Activated CD4-positive, alpha-beta memory T cell treated with anti-CD3 and anti-CD28 coated beads, Interleukin-2, amount 10 ng/mL, durations not matched to agents 7 days and 5 days (primary cell): Measurements from ENCODE around the gene BUB3. TPM values are rescaled to one million over a fixed set of nuclear protein-coding genes. Genes with fewer than 3 reads are reported as not detected.
"Not testable (repeated sequence)": the region's sequence is repeated elsewhere in the genome, so short reads cannot be mapped to it uniquely, and the experiment has no call there.

Source experiments
- CTCF ChIA-PET: fragments of 350-600 bp; sonication (Branson Sonifier 250); formaldehyde crosslinking; loops from one replicate; lab custom pipeline; 2021; ENCODE audit warnings: antibody characterized with exemption, inconsistent platforms; lab: Charles Lee
- POLR2A ChIA-PET: fragments of 350-600 bp; sonication (Branson Sonifier 250); formaldehyde crosslinking; loops from one replicate; lab custom pipeline; 2021; ENCODE audit warnings: antibody characterized with exemption; lab: Charles Lee
- DNase-seq: peaks from one replicate; pipeline ENCODE4 v3.0.0-alpha.2; 2020
- H3K27ac Mint-ChIP-seq: one replicate; pipeline ENCODE4 v1.8.0; 2021; ENCODE audit warnings: mild to moderate bottlenecking, mixed read lengths
- H3K27me3 Mint-ChIP-seq: one replicate; pipeline ENCODE4 v1.8.0; 2021; ENCODE audit warnings: mixed read lengths
- H3K36me3 Mint-ChIP-seq: one replicate; pipeline ENCODE4 v1.8.0; 2021; ENCODE audit warnings: low read depth, mixed read lengths
- H3K4me1 Mint-ChIP-seq: one replicate; pipeline ENCODE4 v1.8.0; 2021; ENCODE audit warnings: mixed read lengths
- H3K4me3 Mint-ChIP-seq: one replicate; pipeline ENCODE4 v1.8.0; 2021; ENCODE audit warnings: mild to moderate bottlenecking, mixed read lengths
- H3K9me3 Mint-ChIP-seq: one replicate; pipeline ENCODE4 v1.8.0; 2021; ENCODE audit warnings: mixed read lengths
- total RNA-seq, 2 experiments: library from RNA; stranded (reverse); gene quantifications; one replicate each; pipeline ENCODE4 v1.2.3, GENCODE V29; 2021

BUB3 gene
- total RNA-seq, 2 experiments from 2014 or later = 266 to 275 TPM

DNA sequence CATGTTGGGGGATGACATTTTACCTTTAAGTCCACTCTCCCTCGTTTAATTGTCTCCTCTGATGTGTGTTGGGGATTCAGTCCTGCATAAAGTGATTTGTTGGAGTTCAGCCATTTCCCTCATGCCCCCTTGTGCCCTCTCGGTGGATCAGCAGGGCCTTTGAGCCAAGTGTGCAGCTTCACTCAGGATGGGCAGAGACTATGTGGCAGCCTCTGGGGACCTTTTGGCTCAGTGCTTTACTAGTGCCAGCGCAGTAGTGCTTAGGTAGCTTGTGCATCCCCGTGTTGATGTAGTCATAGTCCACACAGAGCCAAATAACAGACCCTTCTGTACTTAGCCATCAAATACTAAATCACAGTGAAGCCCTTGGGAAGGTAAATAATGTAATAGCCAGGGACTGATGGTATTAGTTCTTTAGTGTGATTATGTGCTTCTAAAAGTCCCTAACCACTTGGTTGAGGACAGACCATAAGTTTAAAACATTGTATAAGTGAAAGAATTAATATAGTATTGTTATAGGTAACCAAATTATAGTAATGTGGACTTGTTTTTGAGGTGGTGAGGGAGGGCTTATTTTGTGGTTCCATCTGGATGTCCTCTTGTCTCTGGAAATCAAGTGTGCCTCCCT is 11.4 kb downstream of the BUB3 start:
- no peak overlapping the region for H3K4me3 Mint-ChIP-seq
- peaks cover 37% of the 10 kb centered on the region for H3K4me1 Mint-ChIP-seq
- no peak overlapping the region for H3K27ac Mint-ChIP-seq
- no peaks in the 10 kb centered on the region for H3K9me3 Mint-ChIP-seq
- DNase-seq = no peak
- no peaks in the 10 kb centered on the region for H3K27me3 Mint-ChIP-seq
- peaks cover 88% of the 10 kb centered on the region for H3K36me3 Mint-ChIP-seq
- ChIA-PET CTCF (interaction anchor here (1.1 kb wide), 1 partner anchor 10 kb away, joined by 4 read pairs; no protein-coding TSS in a partner anchor), POLR2A (interaction anchor here (0.8 to 1.8 kb wide), 2 partner anchors 9 to 11 kb away, joined by 3 to 10 read pairs; partner anchors contain the start of gene BUB3)

- no peak for DNase-seq
- ChIA-PET POLR2A (interaction anchor here (2.4 kb wide), 1 partner anchor 13 kb away, joined by 14 read pairs; the partner anchor contains the start of gene BUB3), CTCF (no interaction called here)
- H3K27ac Mint-ChIP-seq = peak overlapping the region; percentile 36
- no peaks in the 10 kb centered on the region for H3K27me3 Mint-ChIP-seq
- H3K9me3 Mint-ChIP-seq = no peaks in the 10 kb centered on the region
- peaks cover 88% of the 10 kb centered on the region for H3K36me3 Mint-ChIP-seq
- peaks cover 28% of the 10 kb centered on the region for H3K4me1 Mint-ChIP-seq
- H3K4me3 Mint-ChIP-seq = no peak overlapping the region
These were observed 12.4 kb downstream of the BUB3 start for GRCh38 chr10:123166618-123167017.

GRCh38 chr10:123170961-123171360 is 16.8 kb downstream of the BUB3 start:
- no peaks in the 10 kb centered on the region for H3K9me3 Mint-ChIP-seq
- no peaks in the 10 kb centered on the region for H3K27me3 Mint-ChIP-seq
- POLR2A ChIA-PET = interaction anchor here (1.5 kb wide), 1 partner anchor 17 kb away, joined by 3 read pairs; the partner anchor contains the start of gene BUB3
- no peak overlapping the region for H3K27ac Mint-ChIP-seq
- H3K4me1 Mint-ChIP-seq = peaks cover 8% of the 10 kb centered on the region
- H3K36me3 Mint-ChIP-seq = peaks cover 85% of the 10 kb centered on the region
- no peak for DNase-seq
- H3K4me3 Mint-ChIP-seq = no peak overlapping the region
- CTCF ChIA-PET = no interaction called here

DNA sequence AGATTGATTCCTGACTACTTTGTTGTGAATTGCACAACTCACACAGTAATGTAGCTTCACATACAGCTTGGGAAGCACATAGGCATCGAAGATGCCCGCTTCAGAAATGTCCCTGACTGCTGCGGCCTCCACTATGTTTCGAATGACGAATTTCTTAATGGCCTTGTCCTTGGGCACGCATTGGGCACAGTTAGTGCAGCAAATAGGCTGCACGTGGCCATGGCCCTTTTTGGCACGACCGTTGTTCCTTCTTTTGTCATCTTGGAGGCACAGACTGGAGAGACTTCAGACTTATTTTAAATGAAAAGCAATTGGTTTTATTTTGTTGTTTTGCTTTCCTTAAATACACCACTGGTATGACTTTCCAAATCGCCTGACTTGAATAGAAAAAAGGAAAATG is 17.4 kb downstream of the BUB3 start:
- H3K27ac Mint-ChIP-seq, CTCF ChIA-PET, H3K4me1 Mint-ChIP-seq, H3K27me3 Mint-ChIP-seq, H3K4me3 Mint-ChIP-seq, H3K9me3 Mint-ChIP-seq, DNase-seq: not testable (repeated sequence)
- peaks cover 87% of the 10 kb centered on the region for H3K36me3 Mint-ChIP-seq
- POLR2A ChIA-PET = interaction anchor here (1.4 to 1.5 kb wide), 2 partner anchors 7 to 17 kb away, joined by 3 to 4 read pairs; partner anchors contain the start of gene BUB3

DNA sequence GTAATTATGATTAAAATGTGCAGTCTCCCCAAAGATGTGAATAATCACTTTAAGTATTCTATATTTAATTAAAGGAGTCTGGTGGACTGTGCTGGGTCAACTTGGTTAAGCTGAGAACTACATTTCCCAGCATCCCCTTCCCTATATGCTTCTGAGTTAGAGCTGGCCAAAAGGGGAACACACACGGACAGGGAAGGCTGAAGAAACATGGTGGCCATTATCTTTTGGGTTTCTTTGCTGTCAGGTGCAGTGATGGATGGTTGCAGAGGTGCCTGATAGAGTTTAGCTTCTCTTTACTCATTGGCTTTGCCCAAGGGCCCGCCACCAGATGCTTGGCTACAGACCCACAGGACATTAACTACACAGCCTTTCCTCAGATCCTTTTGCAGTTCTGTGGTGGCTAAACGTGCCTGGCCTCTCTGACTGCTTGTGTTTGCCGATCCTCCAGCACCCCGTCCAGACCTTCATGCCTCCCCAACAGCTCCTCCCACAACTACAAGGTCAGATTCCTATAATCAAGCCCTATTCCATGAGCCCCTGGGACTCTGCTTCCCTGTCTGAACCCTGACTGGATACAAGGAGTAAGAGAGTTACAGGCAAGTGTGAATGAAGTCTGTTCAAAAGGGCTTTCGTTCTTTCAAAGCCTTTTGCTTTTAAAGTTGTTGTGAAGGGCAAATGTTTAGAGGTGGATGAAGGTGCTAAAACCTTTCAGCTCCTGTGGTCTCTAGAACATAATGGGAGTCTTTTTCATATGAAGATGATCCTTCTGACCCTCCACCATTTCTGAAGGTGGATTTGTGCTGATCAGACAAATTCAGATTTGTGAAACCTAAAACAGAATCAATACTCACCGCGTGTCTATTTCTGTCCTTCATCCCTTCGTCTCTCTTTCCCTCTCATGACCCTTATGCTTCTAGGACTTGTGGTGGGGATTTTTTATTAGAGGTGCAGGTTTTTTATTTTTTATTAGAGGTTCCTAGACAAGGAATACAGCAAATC is 21.5 kb downstream of the BUB3 start:
- no peak for DNase-seq
- ChIA-PET CTCF (no interaction called here), POLR2A (no interaction called here)
- Mint-ChIP-seq H3K9me3 (peaks cover 15% of the 10 kb centered on the region), H3K27ac (no peak overlapping the region), H3K36me3 (peaks cover 81% of the 10 kb centered on the region), H3K4me3 (no peak overlapping the region), H3K4me1 (peaks cover 4% of the 10 kb centered on the region), H3K27me3 (no peaks in the 10 kb centered on the region)

DNA sequence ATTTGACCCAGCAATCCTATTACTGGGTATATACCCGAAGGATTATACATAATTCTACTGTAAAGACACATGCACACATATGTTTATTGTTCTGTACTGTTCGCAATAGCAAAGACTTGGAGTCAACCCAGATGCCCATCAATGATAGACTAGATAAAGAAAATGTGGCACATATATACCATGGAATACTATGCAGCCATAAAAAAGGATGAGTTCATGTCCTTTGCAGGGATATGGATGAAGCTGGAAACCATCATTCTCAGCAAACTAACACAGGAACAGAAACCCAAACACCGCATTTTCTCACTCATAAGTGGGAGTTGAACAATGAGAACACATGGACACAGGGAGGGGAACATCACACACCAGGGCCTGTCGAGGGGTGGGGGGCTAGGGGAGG is 24.2 kb downstream of the BUB3 start:
- DNase-seq, H3K27ac Mint-ChIP-seq: not testable (repeated sequence)
- H3K9me3 Mint-ChIP-seq = peaks cover 17% of the 10 kb centered on the region

DNA sequence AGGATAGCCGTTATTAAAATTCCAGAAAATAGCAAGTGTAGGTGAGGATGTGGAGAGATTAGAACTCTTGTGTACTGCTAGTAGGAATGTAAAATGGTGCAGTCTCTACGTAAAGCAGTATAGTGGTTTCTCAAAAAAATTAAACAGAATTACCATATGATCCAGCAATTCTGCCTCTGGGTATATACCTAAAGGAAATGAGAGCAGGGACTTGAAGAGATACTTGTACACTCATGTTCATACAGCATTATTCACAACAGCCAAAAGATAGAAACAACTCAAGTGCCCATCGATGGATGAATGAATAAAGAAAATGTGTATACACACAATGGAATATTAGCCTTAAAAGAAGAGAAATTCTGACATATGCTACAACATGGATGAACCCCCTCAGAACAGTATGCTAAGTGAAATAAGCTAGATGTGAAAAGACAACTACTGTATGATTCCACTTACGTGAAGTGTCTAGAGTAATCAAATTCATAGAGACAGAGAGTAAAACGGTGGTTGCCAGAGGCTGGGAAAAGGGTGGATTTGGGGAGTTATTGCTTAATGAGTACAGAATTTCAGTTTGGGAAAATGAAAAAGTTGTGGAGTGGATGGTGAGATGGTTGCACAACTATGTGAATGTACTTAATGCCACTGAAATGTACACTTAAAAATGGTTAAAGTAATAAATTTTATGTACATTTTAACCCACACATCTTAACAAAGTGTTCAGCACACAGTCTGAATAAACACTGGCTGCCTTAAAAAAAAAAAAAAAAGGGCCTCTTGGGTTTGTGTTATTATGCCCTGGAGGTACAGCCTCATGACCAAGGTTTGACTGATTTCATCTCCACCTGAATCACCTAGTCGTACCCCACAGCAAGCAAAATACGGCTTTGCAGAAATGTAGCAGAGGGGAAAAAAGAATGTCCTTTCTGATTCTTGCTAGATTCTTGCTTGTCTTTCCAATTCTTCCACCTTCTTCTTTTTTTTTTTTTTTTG is 26.2 kb downstream of the BUB3 start:
- Mint-ChIP-seq H3K27me3 (no peaks in the 10 kb centered on the region), H3K36me3 (peaks cover 69% of the 10 kb centered on the region), H3K4me1 (no peaks in the 10 kb centered on the region), H3K9me3 (peaks cover 31% of the 10 kb centered on the region), H3K4me3 (no peak overlapping the region), H3K27ac (no peak overlapping the region)
- CTCF ChIA-PET = no interaction called here
- no peak for DNase-seq
- POLR2A ChIA-PET = no interaction called here

More for the DNA sequence above, 24.2 kb downstream of the BUB3 start:
- H3K27me3 Mint-ChIP-seq, POLR2A ChIA-PET, CTCF ChIA-PET, H3K4me3 Mint-ChIP-seq, H3K4me1 Mint-ChIP-seq: not testable (repeated sequence)
- peaks cover 68% of the 10 kb centered on the region for H3K36me3 Mint-ChIP-seq

GRCh38 chr10:123183724-123184123 is 29.5 kb downstream of the BUB3 start:
- DNase-seq = no peak
- no peak overlapping the region for H3K27ac Mint-ChIP-seq
- H3K36me3 Mint-ChIP-seq = peaks cover 62% of the 10 kb centered on the region
- no peaks in the 10 kb centered on the region for H3K4me1 Mint-ChIP-seq
- H3K9me3 Mint-ChIP-seq = peaks cover 24% of the 10 kb centered on the region
- H3K27me3 Mint-ChIP-seq = no peaks in the 10 kb centered on the region
- ChIA-PET POLR2A (no interaction called here), CTCF (interaction anchor here (1.2 kb wide), 1 partner anchor 30 kb away, joined by 3 read pairs; the partner anchor contains the start of gene BUB3)
- H3K4me3 Mint-ChIP-seq = no peak overlapping the region

DNA sequence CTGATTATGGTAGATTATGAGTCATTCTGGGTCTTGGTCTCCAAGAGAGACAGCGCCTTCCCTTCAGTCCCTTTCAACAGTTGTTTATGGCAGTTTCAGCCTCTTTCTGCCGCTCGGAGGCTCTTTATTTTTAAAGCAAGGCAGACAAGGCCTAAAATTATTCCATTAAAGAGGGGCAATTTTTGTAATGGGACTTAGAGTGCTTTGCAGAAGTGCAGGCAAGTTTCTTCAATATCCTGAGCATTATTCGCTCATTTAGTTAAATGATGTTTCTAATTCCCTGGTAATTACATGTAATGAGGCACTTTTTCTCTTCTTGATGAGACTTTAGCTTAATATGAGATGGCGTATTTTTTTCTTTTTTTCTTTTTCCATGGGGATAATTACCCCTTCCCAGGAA is 33.6 kb downstream of the BUB3 start:
- DNase-seq = no peak
- peaks cover 24% of the 10 kb centered on the region for H3K9me3 Mint-ChIP-seq
- H3K36me3 Mint-ChIP-seq = peaks cover 57% of the 10 kb centered on the region
- no peaks in the 10 kb centered on the region for H3K4me1 Mint-ChIP-seq
- no peak overlapping the region for H3K4me3 Mint-ChIP-seq
- CTCF ChIA-PET = no interaction called here
- POLR2A ChIA-PET = no interaction called here
- H3K27ac Mint-ChIP-seq = no peak overlapping the region
- no peaks in the 10 kb centered on the region for H3K27me3 Mint-ChIP-seq

DNA sequence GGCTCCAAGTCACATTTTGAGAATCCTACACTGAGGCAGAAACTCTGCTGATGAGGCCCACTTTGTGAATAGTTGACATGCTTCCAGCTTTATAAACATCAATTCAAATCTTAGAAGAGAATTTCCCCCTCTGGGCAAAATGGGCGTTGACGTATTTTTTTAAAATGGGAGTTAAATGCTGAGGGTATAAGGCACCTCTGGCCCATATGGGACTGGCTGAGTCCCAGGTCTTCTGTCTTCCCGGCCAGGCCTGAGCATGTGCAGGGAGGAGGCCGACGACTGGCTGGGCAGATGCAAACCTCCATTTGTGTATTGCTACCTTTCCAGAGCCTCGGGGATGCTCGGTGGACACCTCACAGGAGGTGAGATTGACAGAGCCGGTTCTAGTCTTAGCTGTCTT is 37.7 kb downstream of the BUB3 start:
- POLR2A ChIA-PET = no interaction called here
- no peaks in the 10 kb centered on the region for H3K27me3 Mint-ChIP-seq
- DNase-seq = no peak
- no peaks in the 10 kb centered on the region for H3K9me3 Mint-ChIP-seq
- H3K27ac Mint-ChIP-seq = no peak overlapping the region
- peaks cover 22% of the 10 kb centered on the region for H3K36me3 Mint-ChIP-seq
- CTCF ChIA-PET = no interaction called here
- no peak overlapping the region for H3K4me3 Mint-ChIP-seq
- H3K4me1 Mint-ChIP-seq = no peaks in the 10 kb centered on the region

DNA sequence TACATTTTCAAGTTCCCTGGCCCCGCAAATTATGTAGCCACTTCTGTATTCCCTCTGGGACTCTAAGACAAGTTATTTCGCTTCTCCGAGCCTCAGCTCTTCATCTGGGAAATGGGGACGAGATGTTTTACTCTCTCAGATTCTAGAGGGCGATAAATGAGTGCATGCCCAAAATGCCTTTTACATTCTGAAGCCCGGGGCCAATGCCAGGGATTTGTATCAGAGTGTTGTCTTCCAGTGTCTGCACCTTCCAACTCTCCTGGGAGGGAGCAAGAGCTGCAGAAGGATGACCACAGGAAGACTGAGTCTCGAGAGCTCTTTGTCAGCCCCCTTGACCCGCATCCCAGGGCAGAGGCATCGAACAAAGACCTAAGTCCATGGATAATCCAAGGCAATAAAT is 39.9 kb downstream of the BUB3 start:
- no peak overlapping the region for H3K4me3 Mint-ChIP-seq
- no peaks in the 10 kb centered on the region for H3K9me3 Mint-ChIP-seq
- no peaks in the 10 kb centered on the region for H3K4me1 Mint-ChIP-seq
- peaks cover 13% of the 10 kb centered on the region for H3K36me3 Mint-ChIP-seq
- ChIA-PET POLR2A (no interaction called here), CTCF (no interaction called here)
- DNase-seq = no peak
- H3K27ac Mint-ChIP-seq = no peak overlapping the region
- no peaks in the 10 kb centered on the region for H3K27me3 Mint-ChIP-seq

- ChIA-PET POLR2A (no interaction called here), CTCF (no interaction called here)
- Mint-ChIP-seq H3K4me1 (no peaks in the 10 kb centered on the region), H3K4me3 (no peak overlapping the region), H3K27me3 (no peaks in the 10 kb centered on the region), H3K27ac (no peak overlapping the region), H3K9me3 (no peaks in the 10 kb centered on the region), H3K36me3 (peaks cover 3% of the 10 kb centered on the region)
- no peak for DNase-seq
These were observed 46.3 kb downstream of the BUB3 start for GRCh38 chr10:123200531-123200930.
